ENCODE results near the gene VSIG10.
A peak's percentile ranks its signal among the peaks of the same experiment; 100 is the strongest.
"Not testable (repeated sequence)": the region's sequence is repeated elsewhere in the genome, so short reads cannot be mapped to it uniquely, and the experiment has no call there.

Gene VSIG10, protein sequence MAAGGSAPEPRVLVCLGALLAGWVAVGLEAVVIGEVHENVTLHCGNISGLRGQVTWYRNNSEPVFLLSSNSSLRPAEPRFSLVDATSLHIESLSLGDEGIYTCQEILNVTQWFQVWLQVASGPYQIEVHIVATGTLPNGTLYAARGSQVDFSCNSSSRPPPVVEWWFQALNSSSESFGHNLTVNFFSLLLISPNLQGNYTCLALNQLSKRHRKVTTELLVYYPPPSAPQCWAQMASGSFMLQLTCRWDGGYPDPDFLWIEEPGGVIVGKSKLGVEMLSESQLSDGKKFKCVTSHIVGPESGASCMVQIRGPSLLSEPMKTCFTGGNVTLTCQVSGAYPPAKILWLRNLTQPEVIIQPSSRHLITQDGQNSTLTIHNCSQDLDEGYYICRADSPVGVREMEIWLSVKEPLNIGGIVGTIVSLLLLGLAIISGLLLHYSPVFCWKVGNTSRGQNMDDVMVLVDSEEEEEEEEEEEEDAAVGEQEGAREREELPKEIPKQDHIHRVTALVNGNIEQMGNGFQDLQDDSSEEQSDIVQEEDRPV

GRCh38 chr12:118103601-118104382 is at the start of gene VSIG10:
Gene VSIG10 (minus strand): TSS chr12:118104011. CDS start chr12:118103671, 340 bp downstream.
- no peak for DNase-seq (ENCODE audit: low read depth)

DNA sequence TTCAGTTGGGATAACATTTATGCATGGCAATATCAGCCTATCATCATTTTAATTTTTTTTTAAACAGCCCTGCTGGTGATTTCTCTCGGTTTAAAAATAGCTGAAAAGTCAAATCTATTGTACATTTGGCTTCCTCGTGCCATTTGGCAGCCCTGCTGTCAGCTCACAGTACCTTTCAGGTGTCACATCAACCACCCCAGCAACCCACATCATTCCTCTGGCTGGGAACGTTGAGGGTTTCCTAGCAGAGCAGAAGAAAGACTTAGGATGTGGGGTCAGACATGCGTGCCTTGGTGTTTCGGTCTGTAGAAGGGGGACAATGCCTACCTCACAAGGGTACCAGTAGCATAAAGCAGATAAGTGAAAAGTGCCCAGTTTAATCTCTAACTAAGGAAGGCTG is 47.9 kb upstream of the VSIG10 start:
- DNase-seq (ENCODE audit: low read depth), result no peak

DNA sequence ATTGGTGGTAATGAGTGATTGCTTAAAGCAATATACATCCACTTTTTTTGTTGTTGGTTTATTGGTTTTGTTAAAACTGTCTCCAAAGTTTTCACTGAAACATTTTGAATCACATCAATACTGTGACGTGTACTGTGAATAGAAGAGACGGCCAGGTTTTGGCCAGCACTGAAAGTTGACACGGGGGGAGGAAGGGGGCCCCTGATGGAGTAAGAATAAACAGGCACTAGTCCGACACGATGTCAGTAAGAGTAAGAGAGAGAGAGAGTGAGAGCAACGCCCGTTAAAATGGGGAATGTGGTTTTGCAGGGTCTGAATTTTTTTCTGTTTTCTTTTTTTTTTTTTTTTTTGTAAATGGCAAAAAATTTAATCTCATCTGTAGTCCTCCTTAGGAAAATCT is 46.8 kb upstream of the VSIG10 start:
- no peak for DNase-seq (ENCODE audit: low read depth)

GRCh38 chr12:118148287-118148686 is 44.5 kb upstream of the VSIG10 start:
- DNase-seq (ENCODE audit: low read depth), result no peak

GRCh38 chr12:118145798-118146156 is 42.0 kb upstream of the VSIG10 start:
- DNase-seq (ENCODE audit: low read depth), result no peak

DNA sequence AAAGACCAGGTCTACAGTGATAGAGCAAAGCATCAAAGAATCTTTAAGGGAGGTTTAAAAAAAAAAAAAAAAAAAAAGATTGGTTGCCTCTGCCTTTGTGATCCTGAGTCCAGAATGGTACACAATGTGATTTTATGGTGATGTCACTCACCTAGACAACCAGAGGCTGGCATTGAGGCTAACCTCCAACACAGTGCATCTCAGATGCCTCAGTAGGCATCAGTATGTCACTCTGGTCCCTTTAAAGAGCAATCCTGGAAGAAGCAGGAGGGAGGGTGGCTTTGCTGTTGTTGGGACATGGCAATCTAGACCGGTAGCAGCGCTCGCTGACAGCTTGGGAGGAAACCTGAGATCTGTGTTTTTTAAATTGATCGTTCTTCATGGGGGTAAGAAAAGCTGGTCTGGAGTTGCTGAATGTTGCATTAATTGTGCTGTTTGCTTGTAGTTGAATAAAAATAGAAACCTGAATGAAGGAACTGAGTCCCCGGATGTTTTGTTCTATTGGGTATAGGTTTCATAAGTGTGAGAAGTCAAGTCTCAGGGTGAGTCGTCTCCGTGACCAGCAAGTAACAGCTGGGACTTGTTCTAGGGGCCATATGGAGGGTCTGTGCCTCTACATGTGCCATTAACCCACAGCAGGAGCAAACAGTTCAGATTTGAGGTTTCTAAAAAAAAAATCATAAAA is 41.4 kb upstream of the VSIG10 start:
- no peak for DNase-seq (ENCODE audit: low read depth)

- DNase-seq (ENCODE audit: low read depth), result no peak
These were observed 40.7 kb upstream of the VSIG10 start for GRCh38 chr12:118144499-118144898.

DNA sequence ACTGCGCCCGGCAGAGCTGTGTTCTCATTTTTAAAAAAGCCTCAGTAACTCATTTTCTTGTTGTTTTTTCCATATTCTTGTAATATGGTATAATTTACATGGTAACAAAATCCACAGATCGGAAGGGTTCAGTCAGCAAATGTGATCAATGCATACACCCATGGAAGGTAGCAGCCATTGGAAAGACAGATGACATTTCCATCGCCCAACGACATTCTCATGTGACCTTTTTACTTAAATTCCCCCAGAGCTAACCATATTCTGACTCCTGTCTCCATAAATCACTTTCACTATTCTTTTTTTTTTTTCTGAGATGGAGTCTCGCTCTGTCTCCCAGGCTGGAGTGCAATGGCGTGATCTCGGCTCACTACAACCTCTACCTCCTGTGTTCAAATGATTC is 37.0 kb upstream of the VSIG10 start:
- DNase-seq (ENCODE audit: low read depth), result no peak

- DNase-seq (ENCODE audit: low read depth), result no peak
These were observed 33.4 kb upstream of the VSIG10 start for GRCh38 chr12:118137148-118137678.

DNA sequence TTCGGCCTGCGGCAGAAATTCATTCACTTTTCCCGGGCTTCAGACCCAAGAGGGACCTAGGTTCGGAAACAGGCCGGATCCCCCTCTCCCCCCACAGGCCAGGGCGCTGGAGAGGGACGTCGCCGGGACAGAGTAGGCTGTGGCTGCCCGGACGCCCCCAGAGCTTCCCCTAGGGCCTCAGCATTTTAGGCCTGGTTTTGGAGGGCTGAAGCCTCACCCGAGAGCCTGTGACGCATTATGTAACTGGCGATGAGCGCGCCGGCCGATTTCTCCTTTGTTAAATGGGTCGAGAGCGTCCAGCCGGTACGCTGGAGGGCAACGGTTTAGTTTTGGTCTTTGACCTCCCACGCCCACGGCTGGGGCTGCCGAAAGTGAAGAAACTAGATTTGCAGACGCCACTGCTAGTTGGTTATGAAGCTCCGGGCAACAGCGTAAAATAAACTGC is 32.8 kb upstream of the VSIG10 start:
- DNase-seq (ENCODE audit: low read depth), result peak; percentile 4

DNA sequence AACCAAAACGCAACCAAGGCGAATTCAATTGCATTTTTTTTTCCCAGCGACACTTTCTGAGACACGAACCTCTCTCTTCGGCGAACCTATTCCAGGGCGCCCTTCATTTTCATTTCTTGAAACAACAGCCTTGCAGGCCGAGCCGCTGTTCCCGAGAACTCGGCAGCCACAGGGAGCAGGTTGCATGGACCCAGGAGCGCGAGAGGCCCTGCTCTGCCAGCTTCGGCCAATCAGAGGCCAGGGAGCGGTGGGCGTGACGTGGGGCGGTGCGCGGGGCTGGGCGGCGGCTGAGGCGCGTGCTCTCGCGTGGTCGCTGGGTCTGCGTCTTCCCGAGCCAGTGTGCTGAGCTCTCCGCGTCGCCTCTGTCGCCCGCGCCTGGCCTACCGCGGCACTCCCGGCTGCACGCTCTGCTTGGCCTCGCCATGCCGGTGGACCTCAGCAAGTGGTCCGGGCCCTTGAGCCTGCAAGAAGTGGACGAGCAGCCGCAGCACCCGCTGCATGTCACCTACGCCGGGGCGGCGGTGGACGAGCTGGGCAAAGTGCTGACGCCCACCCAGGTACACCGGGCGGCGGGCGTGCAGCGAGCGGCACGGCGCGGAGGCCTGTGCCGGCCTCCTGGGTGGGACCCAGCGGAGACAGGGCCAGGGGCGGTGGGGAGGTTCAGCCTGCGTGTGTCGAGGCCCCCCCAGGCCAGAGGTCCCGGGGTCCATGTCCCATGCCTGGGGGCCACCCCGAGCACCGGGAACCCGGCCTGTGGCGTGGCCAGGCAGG is 32.2 kb upstream of the VSIG10 start, which contains the start of gene PEBP1:
PEBP1 (plus strand) TSS at position 337 of the 771 bp plus-strand sequence; CDS start at position 423, 86 bp downstream.
- DNase-seq (ENCODE audit: low read depth), result peak; percentile 63

- not testable (repeated sequence) for DNase-seq (ENCODE audit: low read depth)
These were observed 25.6 kb upstream of the VSIG10 start for GRCh38 chr12:118129436-118129835.

- DNase-seq (ENCODE audit: low read depth), result no peak
These were observed 24.1 kb upstream of the VSIG10 start for GRCh38 chr12:118127867-118128266.

DNA sequence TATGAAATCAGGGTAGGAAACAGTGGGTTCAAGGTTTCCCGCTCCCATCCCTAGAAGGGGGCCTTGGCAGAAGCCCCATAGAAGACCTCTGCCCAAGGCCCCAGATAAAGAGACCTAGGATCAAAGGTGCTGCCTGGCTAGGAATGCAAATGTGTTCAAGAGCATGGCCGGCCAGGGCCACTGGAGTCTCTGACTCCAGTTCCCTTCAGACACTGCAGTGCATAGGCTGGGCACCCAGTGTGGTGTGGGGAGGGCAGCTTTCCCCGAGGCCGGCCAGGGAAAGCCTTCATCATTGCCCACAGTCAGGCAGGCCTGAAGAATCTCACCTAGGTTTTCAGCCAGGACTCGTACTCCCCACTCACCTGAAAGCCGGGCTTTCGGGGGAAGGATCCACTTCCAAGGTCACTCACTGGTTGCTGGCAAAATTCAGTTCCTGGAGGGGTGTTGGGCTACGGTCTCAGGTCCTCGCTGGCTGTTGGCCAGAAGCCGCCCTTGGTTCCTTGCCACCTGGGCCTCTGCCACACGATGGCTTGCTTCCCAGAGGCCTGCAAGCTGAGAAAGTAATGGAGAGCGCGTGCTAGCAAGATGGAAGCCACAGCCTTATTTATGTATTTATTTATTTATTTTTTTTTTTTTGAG is 22.4 kb upstream of the VSIG10 start:
- DNase-seq (ENCODE audit: low read depth), result no peak

DNA sequence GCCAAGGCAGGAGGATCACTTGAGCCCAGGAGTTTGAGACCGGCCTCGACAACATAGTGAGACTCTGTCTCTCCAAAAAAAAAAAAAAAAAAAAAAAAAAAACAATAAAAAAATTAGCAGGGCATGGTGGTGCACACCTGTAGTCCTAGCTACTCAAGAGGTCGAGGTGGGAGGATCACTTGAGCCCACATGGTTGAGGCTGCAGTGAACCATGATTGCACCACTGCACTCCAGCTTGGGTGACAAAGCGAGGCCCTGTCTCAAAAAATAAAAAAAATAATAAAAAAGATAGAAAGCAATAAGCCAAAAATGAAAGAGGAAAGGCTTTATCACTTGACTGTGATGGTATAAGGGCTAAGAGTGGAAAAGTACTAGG is 21.9 kb upstream of the VSIG10 start:
- no peak for DNase-seq (ENCODE audit: low read depth)

DNA sequence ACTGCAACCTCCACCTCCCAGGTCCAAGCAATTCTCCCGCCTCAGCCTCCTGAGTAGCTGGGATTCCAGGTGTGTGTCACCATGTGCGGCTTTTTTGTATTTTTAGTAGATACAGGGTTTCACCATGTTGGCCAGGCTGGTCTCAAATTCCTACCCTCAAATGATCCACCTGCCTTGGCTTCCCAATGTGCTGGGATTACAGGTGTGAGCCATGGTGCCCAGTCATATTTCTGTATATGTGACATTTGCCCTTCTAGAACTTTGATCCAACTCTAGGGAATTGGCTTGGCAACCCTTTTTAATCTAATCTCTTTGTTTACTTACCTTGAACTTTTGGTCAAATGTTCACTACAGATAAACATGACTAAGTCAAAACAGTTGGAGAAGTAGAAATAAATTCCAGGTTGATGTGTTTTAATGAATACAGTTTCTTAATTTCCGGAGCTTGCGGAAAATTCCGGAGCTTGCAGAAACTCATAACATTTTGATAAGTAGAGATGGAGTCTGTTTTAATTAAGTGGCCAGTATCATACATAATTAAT is 20.6 kb upstream of the VSIG10 start:
- no peak for DNase-seq (ENCODE audit: low read depth)

DNA sequence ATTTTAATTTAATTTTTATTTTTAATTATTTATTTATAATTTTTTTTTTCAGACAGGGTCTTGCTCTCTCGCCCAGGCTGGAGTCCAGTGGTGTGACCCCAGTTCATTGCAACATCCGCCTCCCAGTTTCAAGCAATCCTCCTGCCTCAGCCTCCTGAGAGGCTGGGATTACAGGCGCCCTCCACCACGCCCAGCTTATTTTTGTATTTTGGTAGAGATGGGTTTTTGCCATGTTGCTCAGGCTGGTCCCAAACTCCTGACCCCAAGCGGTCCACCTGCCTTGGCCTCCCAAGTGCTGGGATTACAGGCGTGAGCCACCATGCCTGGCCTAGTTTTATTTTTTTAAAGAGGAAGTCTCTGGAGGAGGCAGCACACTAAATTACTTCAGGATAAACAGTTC is 18.5 kb upstream of the VSIG10 start:
- no peak for DNase-seq (ENCODE audit: low read depth)

- DNase-seq (ENCODE audit: low read depth), result no peak
These were observed 17.0 kb upstream of the VSIG10 start for GRCh38 chr12:118120579-118121363.

GRCh38 chr12:118119449-118119879 is 15.7 kb upstream of the VSIG10 start:
- DNase-seq (ENCODE audit: low read depth), result no peak

GRCh38 chr12:118109088-118109487 is 5.3 kb upstream of the VSIG10 start:
- DNase-seq (ENCODE audit: low read depth), result no peak
